Measurements from ENCODE around the gene ABHD4. TPM values are rescaled to one million over a fixed set of nuclear protein-coding genes. Genes with fewer than 3 reads are reported as not detected.

ABHD4 gene
- total RNA-seq, 1 donor from 2014 or later = 11.6 TPM

GRCh38 chr14:22626590-22626989, 28.5 kb downstream of the ABHD4 start:
- Mint-ChIP-seq H3K4me1 (no peaks in the 10 kb centered on the region), H3K4me3 (no peak overlapping the region), H3K27me3 (ENCODE audit: low read depth) (no peaks in the 10 kb centered on the region), H3K9me3 (peaks cover 6% of the 10 kb centered on the region), H3K27ac (ENCODE audit: unreplicated experiment) (no peak overlapping the region), H3K36me3 (ENCODE audit: low read depth) (no peaks in the 10 kb centered on the region)
- no peak for DNase-seq (ENCODE audit: low read depth, low spot score)
- TF ChIP-seq CTCF (conservative IDR thresholded peaks at IDR 0.05) = no peak

GRCh38 chr14:22627506-22628263, 29.6 kb downstream of the ABHD4 start:
- H3K27me3 Mint-ChIP-seq (ENCODE audit: low read depth) = no peaks in the 10 kb centered on the region
- no peak overlapping the region for H3K27ac Mint-ChIP-seq (ENCODE audit: unreplicated experiment)
- no peaks in the 10 kb centered on the region for H3K36me3 Mint-ChIP-seq (ENCODE audit: low read depth)
- no peaks in the 10 kb centered on the region for H3K4me1 Mint-ChIP-seq
- no peak for DNase-seq (ENCODE audit: low read depth, low spot score)
- no peak for TF ChIP-seq CTCF (conservative IDR thresholded peaks at IDR 0.05)
- H3K9me3 Mint-ChIP-seq = peaks cover 6% of the 10 kb centered on the region
- no peak overlapping the region for H3K4me3 Mint-ChIP-seq

- peaks cover 10% of the 10 kb centered on the region for H3K9me3 Mint-ChIP-seq
- H3K36me3 Mint-ChIP-seq (ENCODE audit: low read depth) = no peaks in the 10 kb centered on the region
- DNase-seq (ENCODE audit: low read depth, low spot score) = no peak
- H3K27ac Mint-ChIP-seq (ENCODE audit: unreplicated experiment) = no peak overlapping the region
- no peaks in the 10 kb centered on the region for H3K27me3 Mint-ChIP-seq (ENCODE audit: low read depth)
- no peak for TF ChIP-seq CTCF (conservative IDR thresholded peaks at IDR 0.05)
- H3K4me3 Mint-ChIP-seq = no peak overlapping the region
- no peaks in the 10 kb centered on the region for H3K4me1 Mint-ChIP-seq
These were observed 31.3 kb downstream of the ABHD4 start for GRCh38 chr14:22629361-22629760.

GRCh38 chr14:22630066-22630465, 32.0 kb downstream of the ABHD4 start:
- no peak overlapping the region for H3K27ac Mint-ChIP-seq (ENCODE audit: unreplicated experiment)
- no peaks in the 10 kb centered on the region for H3K4me1 Mint-ChIP-seq
- H3K4me3 Mint-ChIP-seq = no peak overlapping the region
- H3K9me3 Mint-ChIP-seq = peaks cover 12% of the 10 kb centered on the region
- no peaks in the 10 kb centered on the region for H3K27me3 Mint-ChIP-seq (ENCODE audit: low read depth)
- no peak for DNase-seq (ENCODE audit: low read depth, low spot score)
- H3K36me3 Mint-ChIP-seq (ENCODE audit: low read depth) = no peaks in the 10 kb centered on the region
- TF ChIP-seq CTCF (conservative IDR thresholded peaks at IDR 0.05) = no peak

- Mint-ChIP-seq H3K36me3 (ENCODE audit: low read depth) (peaks cover under 1% of the 10 kb centered on the region), H3K27ac (ENCODE audit: unreplicated experiment) (no peak overlapping the region), H3K4me3 (no peak overlapping the region), H3K4me1 (no peaks in the 10 kb centered on the region), H3K9me3 (peaks cover 12% of the 10 kb centered on the region), H3K27me3 (ENCODE audit: low read depth) (no peaks in the 10 kb centered on the region)
- DNase-seq (ENCODE audit: low read depth, low spot score) = no peak
- TF ChIP-seq CTCF (conservative IDR thresholded peaks at IDR 0.05) = no peak
These were observed 32.4 kb downstream of the ABHD4 start for GRCh38 chr14:22630486-22630885.
